ENCODE data around the gene ME1.
"Not testable (repeated sequence)": the region's sequence is repeated elsewhere in the genome, so short reads cannot be mapped to it uniquely, and the experiment has no call there.

Gene ME1

GRCh38 chr6:83430611-83431544, at the start of gene ME1:
TSS of gene ME1 (minus strand) at chr6:83431051. CDS start at chr6:83430954, 97 bp downstream.
- no peak for DNase-seq (ENCODE audit: low read depth, low spot score)

- DNase-seq (ENCODE audit: low read depth, low spot score): no peak
Observed at GRCh38 chr6:83480470-83480869, 49.6 kb upstream of the ME1 start.

GRCh38 chr6:83479389-83479788, 48.5 kb upstream of the ME1 start:
- no peak for DNase-seq (ENCODE audit: low read depth, low spot score)

GRCh38 chr6:83476971-83477370, 46.1 kb upstream of the ME1 start:
- no peak for DNase-seq (ENCODE audit: low read depth, low spot score)

- no peak for DNase-seq (ENCODE audit: low read depth, low spot score)
Observed at GRCh38 chr6:83474309-83474708, 43.5 kb upstream of the ME1 start.

GRCh38 chr6:83472767-83473166, 41.9 kb upstream of the ME1 start:
- no peak for DNase-seq (ENCODE audit: low read depth, low spot score)

- DNase-seq (ENCODE audit: low read depth, low spot score): no peak
Observed at GRCh38 chr6:83470587-83470986, 39.7 kb upstream of the ME1 start.

- DNase-seq (ENCODE audit: low read depth, low spot score): no peak
Observed at GRCh38 chr6:83470001-83470400, 39.1 kb upstream of the ME1 start.

GRCh38 chr6:83467620-83468036, 36.8 kb upstream of the ME1 start:
- DNase-seq (ENCODE audit: low read depth, low spot score): no peak

GRCh38 chr6:83466328-83466727, 35.5 kb upstream of the ME1 start:
- DNase-seq (ENCODE audit: low read depth, low spot score): no peak

GRCh38 chr6:83464381-83465140, 33.7 kb upstream of the ME1 start:
- no peak for DNase-seq (ENCODE audit: low read depth, low spot score)

GRCh38 chr6:83463886-83464285, 33.0 kb upstream of the ME1 start:
- DNase-seq (ENCODE audit: low read depth, low spot score): no peak

- no peak for DNase-seq (ENCODE audit: low read depth, low spot score)
Observed at GRCh38 chr6:83462524-83462923, 31.7 kb upstream of the ME1 start.

- no peak for DNase-seq (ENCODE audit: low read depth, low spot score)
Observed at GRCh38 chr6:83461438-83461837, 30.6 kb upstream of the ME1 start.

GRCh38 chr6:83459663-83460062, 28.8 kb upstream of the ME1 start:
- no peak for DNase-seq (ENCODE audit: low read depth, low spot score)

- not testable (repeated sequence) for DNase-seq (ENCODE audit: low read depth, low spot score)
Observed at GRCh38 chr6:83450015-83450414, 19.2 kb upstream of the ME1 start.

- DNase-seq (ENCODE audit: low read depth, low spot score): not testable (repeated sequence)
Observed at GRCh38 chr6:83444086-83444699, 13.3 kb upstream of the ME1 start.

- no peak for DNase-seq (ENCODE audit: low read depth, low spot score)
Observed at GRCh38 chr6:83443516-83443915, 12.7 kb upstream of the ME1 start.

- DNase-seq (ENCODE audit: low read depth, low spot score): no peak
Observed at GRCh38 chr6:83442752-83443151, 11.9 kb upstream of the ME1 start.

GRCh38 chr6:83439201-83439600, 8.3 kb upstream of the ME1 start:
- DNase-seq (ENCODE audit: low read depth, low spot score): no peak

GRCh38 chr6:83436674-83437073, 5.8 kb upstream of the ME1 start:
- no peak for DNase-seq (ENCODE audit: low read depth, low spot score)

- no peak for DNase-seq (ENCODE audit: low read depth, low spot score)
Observed at GRCh38 chr6:83433177-83433576, 2.3 kb upstream of the ME1 start.

Measured in activated naive CD8-positive, alpha-beta T cell treated with anti-CD3 and anti-CD28 coated beads, Interleukin-2, amount 50 U/mL, for 16 hours (primary cell).